HG02610 (cell line): ENCODE measurements around the gene SQSTM1.
"Not testable (repeated sequence)": the region's sequence is repeated elsewhere in the genome, so short reads cannot be mapped to it uniquely, and the experiment has no call there.

ENCODE experiments used
- ATAC-seq: cut with Tn5 transposase; IDR thresholded peaks from one replicate; pipeline ENCODE4 v1.9.1; 2021; ENCODE audit warnings: mild to moderate bottlenecking, moderate library complexity; ENCODE audit not compliant: unreplicated experiment

SQSTM1 gene

DNA sequence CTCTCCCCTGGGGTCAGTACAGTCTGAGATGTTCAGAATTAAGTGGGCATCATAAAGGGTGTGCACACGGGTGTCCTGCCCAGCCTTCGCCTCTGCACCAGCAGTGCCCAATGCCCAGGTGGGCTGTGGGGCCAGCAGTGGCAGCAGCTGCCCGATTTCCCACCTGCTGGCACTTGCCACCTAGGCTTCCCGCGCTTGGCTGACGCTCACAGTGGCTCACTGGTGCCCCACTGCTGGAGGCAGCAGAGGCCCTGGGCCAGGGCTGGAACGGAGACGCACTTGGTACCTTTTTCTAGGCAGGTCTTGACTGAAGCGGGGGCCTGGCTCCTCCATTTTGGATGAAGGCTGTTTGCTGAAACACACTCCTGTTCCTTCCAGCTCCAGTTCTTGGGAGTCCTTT lies 20.9 kb downstream of the SQSTM1 start:
- ATAC-seq, result no peak

DNA sequence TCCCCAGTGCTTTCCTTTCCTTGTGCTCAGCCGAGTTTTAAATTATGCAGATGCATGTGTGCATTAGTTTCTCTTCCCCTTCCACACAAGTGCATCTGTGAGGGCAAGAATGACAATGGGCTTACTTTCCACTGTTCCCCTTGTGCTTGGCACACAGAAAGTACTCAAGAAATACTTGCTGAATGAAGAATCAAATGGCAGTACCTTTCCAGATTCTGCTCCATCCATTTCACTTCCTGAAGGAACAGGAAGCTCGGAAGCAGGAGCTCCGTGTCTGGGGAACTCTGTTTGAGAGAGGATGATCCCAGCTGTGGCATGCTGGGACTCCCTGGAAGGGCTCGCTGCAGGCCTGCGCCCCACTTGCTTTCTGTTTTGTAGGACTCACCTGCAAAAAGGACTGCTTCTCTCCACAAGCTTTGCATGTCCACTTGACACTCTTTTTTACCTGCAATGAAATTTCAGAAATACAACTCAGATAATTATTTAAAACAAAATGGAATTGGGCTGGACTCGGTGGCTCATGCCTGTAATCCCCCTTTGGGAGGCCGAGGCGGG lies 32.4 kb downstream of the SQSTM1 start:
- peak; percentile 83 for ATAC-seq

DNA sequence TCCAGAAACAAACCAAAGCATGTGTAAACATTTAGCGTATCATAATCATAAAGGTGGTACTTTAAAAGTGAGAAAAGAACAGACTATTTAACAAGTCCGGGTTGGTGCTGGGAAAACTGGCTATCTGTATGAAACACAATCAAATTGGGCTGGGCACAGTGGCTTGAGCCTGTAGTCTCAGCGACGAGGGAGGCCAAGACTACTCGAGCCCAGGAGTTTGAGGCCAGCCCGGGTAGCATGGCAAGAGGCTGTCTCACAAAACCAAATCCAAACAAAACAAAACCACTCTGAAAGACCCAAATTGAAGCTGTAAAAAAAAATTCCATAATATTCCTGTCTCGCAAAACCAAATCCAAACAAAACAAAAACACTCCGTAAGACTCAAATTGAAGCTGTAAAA lies 33.7 kb downstream of the SQSTM1 start:
- ATAC-seq, result no peak

DNA sequence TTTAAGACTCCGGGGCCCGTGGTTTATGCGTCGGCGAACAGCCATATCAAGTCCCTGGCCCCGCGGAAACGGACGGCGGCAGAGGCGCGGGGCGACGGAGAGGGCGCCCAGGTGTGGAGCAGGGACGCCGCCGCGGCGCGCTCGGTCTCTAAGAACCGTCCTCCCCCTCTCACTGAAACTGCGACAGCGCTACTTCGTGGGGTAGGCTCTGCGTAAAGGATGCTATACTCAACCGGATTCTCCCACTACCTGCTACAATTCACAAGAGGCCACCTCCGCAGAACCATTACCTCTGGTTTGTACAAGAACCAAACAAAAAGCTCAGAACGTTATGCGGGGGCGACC lies 37.5 kb downstream of the SQSTM1 start:
- peak; percentile 39 for ATAC-seq

DNA sequence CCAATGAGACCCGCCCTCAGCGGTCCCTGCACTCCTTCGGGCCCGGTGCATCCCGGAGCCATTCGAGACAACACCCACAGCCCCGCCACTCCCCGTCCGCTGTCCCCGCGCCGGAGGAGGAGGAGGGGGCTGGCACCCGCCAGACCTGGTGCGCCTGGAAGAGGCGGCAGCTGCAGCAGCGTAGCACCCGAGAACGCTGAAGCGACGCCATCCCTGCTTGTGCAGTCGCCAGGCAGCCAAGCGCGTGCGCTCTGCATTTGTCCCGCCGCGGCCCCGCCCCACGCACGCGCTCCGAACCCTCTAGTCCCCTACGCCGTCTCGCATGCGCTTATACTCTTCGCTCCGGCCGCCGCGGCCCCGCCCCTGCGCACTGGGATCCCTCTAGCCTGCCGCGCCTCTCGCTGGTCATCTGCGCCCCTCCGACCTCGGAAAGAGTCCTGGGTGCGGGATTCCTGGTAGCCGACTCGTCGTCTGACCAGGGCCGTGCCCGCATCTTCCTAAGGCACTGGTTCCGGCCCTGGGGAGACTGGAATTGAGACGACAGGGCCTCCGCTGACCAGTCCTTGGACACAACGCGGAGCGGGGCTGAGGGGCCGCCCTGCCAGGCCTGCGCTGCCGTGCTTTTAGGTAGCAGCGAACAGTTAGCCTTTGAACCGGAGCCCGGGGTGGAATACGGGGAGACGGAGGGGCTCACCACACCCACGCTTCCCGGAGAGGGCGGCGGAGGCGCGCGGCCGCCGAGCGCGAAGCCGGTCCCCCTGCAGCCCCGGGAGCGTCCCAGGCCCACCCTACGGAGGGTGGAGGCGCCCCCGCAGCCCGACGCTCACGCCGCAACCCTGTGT lies 38.1 kb downstream of the SQSTM1 start, which contains the start of gene MRNIP:
TSS of gene MRNIP (minus strand) at position 232 of the 842 bp plus-strand sequence. CDS start at position 211, 21 bp downstream.
- ATAC-seq, result peak; percentile 92

DNA sequence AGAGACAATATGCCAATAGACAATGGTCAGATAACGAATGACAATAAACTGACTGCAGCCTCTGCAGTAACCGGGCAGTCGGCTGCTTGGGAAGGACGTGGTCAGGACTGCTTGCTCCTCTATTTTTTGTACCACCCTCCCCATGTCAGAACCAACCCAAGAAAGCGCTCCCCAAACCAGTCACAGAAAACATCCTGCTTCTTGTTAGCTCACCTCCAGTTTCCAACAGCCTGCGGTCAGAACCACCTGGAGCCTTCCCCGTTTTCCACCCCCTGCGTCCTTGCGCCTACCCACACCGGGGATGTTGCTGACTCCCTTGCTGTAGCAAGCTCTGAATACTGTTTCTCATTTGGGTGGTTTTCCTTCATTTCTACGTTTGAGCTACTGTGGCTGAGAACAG lies 39.6 kb downstream of the SQSTM1 start:
- ATAC-seq, result no peak

DNA sequence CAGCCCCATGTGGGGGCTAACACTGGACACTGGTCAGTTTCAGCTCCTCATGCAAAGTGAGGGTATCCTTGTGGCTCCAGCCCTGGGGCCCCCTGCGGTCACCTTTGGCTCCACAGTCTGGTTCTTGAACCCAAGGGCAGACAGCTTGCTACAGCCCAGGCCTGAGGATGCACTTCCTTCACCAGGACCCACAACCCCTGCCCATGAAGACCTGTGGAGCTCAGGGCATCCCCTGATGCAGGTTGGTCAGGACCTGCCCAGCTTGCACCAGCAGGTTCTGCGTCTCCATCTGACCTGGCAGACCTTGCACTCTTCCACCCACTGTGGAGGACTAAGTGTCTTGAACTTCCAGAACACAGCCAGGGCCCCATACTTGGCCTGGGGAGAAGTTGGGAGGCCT lies 41.6 kb downstream of the SQSTM1 start:
- ATAC-seq, result no peak

DNA sequence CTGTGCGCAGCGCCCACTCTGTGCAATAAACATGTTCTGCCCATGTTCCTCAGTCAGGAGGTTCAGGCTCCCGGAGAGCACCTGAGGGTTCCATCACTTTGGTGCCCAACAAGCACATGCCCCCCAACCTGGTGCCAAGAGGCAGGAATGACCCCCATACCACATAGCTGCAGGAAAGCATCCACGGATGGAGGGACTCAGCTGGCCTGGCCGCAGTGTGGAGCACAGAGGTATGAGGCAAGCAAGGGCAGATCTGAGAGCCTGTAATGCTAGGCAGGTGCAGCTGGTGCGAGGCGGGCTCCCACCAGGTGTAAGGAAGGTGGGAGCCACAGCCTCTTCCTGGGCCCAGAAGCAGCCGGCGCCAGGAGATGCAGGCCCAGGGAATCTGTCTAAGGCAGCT lies 42.2 kb downstream of the SQSTM1 start:
- no peak for ATAC-seq

DNA sequence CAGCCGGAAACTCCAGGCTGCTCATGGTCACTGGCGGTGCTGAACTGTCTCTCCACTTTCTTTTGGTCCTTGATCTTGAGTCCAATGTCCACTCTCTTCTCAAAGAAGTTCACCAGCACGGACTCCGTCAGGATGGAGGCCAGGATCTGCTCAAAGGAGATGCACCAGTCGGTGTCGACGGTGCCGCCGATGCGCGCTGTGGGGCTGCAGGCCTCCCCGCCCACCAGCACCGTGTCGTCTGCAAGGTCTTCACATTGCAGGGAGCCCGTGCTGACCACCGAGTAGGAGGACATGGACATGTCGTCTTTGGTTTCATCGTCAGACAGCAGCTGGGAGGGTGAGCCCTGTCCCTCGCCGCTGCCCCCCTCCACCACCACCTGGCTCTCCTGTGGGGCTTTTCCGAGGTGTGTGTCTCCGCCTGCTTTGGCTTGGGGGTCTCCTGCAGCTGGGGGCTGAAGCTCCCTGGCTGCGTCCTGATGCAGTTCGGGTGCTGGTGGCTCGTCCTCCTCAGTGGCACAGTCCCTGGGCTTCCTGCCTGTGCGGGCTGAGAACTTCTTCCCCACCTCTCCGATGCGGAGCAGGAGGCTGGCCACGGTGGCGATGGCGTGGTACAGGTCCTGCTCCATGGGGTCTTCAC lies 42.9 kb downstream of the SQSTM1 start:
- no peak for ATAC-seq

DNA sequence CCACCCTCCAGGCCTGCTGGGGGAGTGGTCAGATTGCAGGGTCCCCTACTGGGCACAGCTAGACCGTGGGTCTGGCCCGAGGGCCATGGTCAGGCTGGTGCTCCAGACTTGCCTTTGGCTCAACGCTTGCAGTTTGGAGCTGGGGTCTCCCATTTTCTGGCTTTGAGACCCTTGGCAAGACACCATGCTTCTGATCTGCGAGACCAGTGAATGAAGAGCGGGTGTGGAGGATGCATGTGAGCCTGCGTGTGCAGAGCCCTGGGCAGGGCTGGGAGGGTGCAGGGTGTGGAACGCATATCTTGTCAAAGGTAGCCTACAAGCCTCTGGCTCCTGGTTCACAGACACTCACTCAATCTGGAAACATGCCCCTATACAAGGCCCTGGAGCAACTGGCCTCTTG lies 44.0 kb downstream of the SQSTM1 start:
- no peak for ATAC-seq

DNA sequence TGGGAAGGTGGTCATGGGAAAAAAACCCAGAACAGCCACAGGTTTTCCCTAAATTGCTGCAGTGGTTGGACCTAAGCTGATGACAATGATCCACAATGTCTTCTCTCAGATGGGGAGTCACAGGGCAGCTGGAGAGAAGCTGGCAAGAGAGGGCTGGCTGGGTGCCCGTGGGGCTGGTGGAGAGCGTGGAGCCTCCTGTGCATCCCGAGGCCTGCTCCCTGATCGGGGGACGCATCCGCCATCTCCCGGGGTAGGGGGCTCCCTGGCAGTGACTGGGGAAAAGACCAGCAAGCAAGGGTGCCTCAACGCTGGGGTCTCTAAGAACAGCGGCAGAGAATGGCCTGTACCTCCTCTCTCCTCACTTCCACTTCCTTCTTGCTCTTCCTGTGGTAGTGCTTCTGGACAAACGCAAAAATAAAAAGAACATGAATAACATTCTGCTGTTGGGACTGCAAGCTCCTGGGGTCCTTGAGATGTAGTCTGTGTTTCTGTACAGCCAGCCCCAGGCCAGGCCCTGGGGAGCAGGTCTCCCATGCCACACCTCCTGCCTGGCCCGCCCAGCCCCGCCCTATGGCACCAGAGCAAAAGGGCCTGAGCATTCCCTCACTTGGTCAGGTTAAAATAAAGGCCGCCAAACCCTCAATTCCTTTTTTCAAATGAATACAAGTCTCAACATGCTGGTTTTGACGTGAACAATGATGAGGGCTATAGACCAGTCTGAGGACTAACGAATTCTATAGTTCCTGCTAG lies 45.0 kb downstream of the SQSTM1 start:
- no peak for ATAC-seq

DNA sequence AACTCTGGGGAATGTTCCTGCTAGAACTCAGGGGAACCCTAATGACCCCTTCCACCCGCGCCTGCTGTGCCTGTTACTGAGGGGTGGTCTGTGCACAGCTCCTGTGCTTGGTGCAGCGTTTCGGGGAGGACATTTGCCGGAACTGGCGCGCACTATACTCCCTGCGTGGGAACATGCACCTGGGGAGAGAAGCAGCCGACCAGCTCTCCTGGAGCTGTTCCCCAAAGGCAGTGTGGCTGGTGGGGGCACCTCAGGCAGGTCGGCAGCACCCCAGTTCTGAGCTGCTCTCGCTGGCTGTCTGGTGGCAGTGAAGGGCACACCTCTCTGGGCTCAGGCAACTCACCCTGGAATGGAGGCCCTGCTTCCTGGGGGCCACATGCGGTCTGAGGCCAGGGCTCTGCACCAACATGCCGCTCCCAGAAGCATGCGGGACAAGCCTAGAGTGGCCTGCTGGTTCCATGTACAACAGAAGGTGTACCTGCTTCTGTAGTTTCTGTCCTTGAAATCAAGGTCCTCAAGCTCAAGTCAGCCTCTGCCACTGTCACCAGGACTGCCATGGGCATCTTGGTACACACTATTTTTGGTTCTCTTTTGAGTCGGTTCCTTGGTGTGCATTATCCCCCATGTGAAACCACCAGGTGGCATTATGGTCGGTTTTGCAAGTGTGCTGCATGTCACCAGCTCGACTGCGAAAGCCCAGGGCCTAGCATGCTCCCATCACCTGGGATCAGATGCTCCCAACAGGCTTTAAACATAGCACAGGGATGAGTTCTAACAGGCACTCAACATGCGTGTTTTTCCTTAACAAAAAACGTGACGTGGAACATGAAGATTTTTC lies 45.8 kb downstream of the SQSTM1 start:
- ATAC-seq, result no peak

DNA sequence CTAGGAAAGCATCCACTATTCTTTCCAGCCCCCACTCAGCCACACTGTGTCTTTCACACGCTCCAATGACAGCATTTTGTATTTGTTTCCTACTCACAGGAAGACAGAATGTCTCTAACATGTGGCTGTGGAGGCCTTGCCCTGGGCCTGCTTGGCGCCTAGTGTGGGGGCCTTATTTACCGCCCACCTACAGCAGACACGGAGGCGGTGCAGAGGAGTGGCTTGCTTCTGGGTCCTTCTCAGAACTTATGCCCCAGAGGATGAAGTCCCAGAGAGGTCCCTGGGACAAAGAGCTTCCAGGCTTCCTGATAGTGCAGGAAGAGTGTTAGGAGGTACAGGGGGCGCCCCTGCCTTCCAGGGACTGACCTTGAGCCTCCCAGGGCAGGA lies 46.4 kb downstream of the SQSTM1 start:
- ATAC-seq, result no peak

DNA sequence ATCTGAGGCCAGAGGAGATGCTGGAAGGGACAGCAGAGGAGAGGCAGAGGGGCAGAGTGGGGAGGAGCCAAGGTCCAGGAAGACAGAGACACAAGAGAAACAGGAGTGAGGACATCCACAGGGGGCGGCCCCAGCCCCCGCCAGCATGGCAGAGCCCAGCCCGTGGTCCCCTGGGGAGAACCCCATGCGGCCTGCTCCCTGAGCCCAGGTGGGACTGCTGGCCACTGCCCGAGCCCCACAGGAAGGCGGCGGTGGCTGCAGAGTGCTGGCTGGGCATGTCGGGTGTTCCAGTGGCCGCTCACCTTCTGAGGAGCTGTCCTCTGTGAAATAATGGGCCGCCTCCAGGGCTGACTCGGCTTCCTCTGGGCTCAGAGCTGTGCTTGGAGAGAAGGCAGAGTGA lies 46.8 kb downstream of the SQSTM1 start:
- no peak for ATAC-seq

DNA sequence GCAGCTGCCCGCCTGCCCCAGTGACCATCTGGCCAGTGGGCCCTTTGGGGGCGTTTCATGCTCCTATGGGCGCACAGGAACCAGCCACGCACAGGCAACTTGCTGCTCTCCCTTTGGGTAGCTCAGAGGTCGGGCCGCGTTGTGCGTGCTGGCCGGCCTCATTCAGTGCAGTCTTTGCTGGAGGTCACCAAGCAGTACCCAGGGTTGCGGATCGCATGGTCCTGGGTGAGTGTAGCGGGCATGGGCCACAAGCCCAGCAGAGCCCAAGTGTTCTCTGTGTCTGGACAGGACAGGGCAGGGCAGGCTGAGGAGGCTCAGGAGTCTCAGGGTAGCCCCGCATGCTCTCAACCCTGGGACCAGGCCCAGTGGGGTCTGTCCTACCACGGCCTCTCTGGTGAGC lies 47.8 kb downstream of the SQSTM1 start:
- ATAC-seq, result no peak

DNA sequence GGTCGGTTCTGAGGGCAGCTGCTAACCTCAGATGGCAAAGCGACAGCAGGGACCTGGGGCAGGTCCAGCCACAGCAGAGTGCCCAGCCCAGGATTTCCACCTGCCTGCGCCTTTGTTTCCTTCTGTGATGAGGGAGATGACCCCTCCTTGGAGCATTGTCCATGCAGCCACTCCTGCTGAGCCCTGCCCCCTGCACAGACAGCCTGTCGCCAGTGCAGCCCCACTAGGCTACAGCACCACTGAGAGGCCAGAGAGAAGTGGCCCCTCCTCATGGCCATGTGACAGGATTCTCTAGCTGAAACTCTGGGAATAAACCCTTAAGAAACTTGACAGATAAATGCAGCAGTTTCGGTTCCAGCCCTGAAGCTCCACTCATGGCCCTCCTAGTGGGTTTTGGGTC lies 48.4 kb downstream of the SQSTM1 start:
- ATAC-seq, result no peak

DNA sequence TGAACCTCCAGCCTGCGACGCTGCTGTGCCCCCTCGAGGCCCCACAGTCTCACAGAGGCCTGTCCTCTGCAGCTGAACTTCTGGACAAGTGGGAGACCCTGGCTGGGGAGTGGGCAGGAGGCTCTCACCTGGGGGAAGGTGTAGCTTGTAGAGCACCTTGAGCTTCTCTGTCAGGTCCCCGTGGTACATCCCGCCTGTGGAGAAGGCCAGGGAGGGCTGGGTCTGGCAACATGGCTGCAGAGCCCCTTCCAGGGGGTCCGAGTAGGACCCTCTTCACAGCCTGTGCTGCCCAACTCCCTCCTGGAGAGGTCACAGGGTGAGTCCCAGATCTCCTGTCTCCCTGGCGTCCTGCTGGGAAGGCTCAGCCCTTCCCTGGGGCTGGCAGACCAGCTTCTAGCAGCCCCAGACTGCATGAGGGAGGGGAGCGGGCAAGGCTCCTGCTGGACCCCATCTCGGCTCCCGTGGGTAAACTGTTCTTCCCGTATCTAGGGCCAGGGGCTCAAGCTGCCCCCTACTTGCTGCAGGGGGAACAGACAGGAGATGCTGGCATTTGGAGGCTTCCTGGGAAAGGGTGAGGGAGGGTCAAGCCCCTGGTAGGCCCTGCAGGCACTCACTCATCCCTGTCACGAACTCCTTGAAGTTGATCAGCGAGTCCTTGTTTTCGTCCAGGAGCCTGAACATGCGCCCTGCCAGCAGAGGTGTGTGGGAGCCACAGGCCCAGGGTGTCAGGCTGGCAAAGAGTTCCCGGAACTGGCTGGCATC lies 49.1 kb downstream of the SQSTM1 start:
- ATAC-seq, result no peak

DNA sequence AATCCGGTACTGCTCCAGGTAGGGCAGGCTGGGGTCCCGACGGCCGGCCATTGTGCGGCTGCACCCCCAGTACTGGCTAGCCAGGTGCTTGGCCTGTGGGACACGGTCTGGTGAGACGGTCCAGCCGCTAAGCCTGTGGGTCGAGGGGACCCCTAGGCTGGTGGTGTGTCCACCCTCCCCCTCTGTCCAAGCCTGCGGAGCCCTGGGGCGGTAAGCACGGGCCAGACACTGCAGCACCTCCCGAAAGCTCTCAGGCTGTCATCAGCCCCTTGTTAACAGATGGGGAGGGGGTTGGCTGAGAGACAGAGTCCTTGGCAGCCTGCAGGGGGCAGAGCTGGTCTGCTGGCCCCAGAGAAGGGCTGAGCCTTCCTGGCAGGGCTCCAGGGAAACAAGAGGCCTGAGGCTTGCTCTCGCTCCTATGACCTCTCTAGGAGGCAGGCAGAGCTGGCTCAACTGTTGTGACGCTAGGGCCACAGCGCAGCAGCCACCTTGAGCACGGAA lies 49.7 kb downstream of the SQSTM1 start:
- ATAC-seq, result no peak

DNA sequence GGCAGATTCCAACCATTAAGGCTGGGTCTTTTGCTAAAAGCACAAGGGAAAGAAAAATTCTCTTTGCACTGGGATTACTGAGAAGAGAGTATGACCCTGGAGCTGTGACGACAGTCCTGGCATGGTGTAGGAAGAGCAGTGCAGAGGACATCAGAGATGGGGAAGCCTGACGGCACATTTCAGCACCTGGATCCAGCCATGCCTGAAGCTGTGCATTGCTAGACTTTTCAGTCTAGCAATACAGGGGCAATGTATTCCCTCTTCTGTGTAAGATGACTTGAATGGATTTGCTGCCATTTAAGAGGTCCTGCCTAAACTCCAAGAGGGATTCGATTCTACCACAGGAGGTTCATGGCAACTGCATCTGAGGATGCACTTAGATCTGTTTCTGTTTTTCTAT lies 50.2 kb downstream of the SQSTM1 start:
- ATAC-seq, result no peak

DNA sequence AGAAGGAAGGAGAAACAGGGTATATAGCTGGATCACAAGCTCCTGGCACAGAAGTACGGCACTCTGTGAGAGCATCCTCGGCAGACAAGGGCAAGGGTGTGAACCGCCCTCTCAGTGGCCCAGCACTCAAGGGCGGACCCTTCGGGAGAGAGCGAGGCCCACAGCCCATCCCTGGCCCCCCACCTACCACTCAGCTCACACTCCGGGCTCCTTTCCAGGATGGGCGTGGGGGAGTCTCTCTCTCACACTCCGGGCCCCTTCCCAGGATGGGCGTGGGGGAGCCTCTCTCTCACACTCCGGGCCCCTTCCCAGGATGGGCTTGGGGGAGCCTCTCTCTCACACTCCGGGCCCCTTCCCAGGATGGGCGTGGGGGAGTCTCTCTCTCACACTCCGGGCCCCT lies 50.8 kb downstream of the SQSTM1 start:
- not testable (repeated sequence) for ATAC-seq
